Mucosa of stomach (tissue), 1 donor: ENCODE results near the gene KRTAP4-1.
"Not testable (repeated sequence)": the region's sequence is repeated elsewhere in the genome, so short reads cannot be mapped to it uniquely, and the experiment has no call there.

Experiments
- H3K27me3 ChIP-seq: one replicate; pipeline ENCODE4 v1.7.0; 2013; ENCODE audit warnings: mild to moderate bottlenecking, low read length; ENCODE audit not compliant: control insufficient read depth, insufficient read depth
- H3K36me3 ChIP-seq: one replicate; pipeline ENCODE4 v1.7.0; 2013; ENCODE audit warnings: low read length; ENCODE audit not compliant: control insufficient read depth, insufficient read depth
- H3K4me1 ChIP-seq: one replicate; pipeline ENCODE4 v1.7.0; 2013; ENCODE audit warnings: mild to moderate bottlenecking, low read length; ENCODE audit not compliant: control insufficient read depth, insufficient read depth
- H3K4me3 ChIP-seq: one replicate; pipeline ENCODE4 v1.7.0; 2013; ENCODE audit warnings: low read length
- H3K9ac ChIP-seq: one replicate; pipeline ENCODE4 v1.7.0; 2013; ENCODE audit warnings: mild to moderate bottlenecking, low read length, moderate library complexity
- H3K9me3 ChIP-seq: one replicate; pipeline ENCODE4 v1.7.0; 2013; ENCODE audit warnings: mild to moderate bottlenecking, low read length, moderate library complexity; ENCODE audit not compliant: control insufficient read depth
- donor health status: Pancreatic carcinoma.

KRTAP4-1 gene

GRCh38 chr17:41184480-41184961 is at the start of gene KRTAP4-1:
TSS of gene KRTAP4-1 (minus strand) at chr17:41184911. CDS start at chr17:41184854, 57 bp downstream.
- no peak within 1 kb of the TSS for H3K9ac ChIP-seq
- H3K27me3 ChIP-seq = no peaks in the 10 kb centered on the region
- no peaks in the 10 kb centered on the region for H3K4me1 ChIP-seq
- H3K4me3 ChIP-seq = no peak within 1 kb of the TSS
- H3K36me3 ChIP-seq = no peaks in the 10 kb centered on the region
- no peaks in the 10 kb centered on the region for H3K9me3 ChIP-seq

GRCh38 chr17:41232399-41233105 is 47.8 kb upstream of the KRTAP4-1 start, which contains the start of gene KRTAP9-3:
TSS of gene KRTAP9-3 (plus strand) at chr17:41232449. CDS start at chr17:41232502, 53 bp downstream.
- H3K9me3 ChIP-seq, H3K4me3 ChIP-seq, H3K27me3 ChIP-seq, H3K36me3 ChIP-seq, H3K9ac ChIP-seq, H3K4me1 ChIP-seq: not testable (repeated sequence)

- Histone ChIP-seq H3K9me3 (no peaks in the 10 kb centered on the region), H3K27me3 (no peaks in the 10 kb centered on the region), H3K4me1 (no peaks in the 10 kb centered on the region), H3K36me3 (no peaks in the 10 kb centered on the region), H3K4me3 (no peak overlapping the region), H3K9ac (no peak overlapping the region)
Measured at GRCh38 chr17:41231731-41232130, 47.0 kb upstream of the KRTAP4-1 start.

GRCh38 chr17:41230094-41230493 is 45.4 kb upstream of the KRTAP4-1 start:
- Histone ChIP-seq H3K4me1 (no peaks in the 10 kb centered on the region), H3K36me3 (no peaks in the 10 kb centered on the region), H3K9me3 (no peaks in the 10 kb centered on the region), H3K9ac (no peak overlapping the region), H3K4me3 (no peak overlapping the region), H3K27me3 (no peaks in the 10 kb centered on the region)

- H3K9me3 ChIP-seq, H3K36me3 ChIP-seq, H3K4me1 ChIP-seq, H3K9ac ChIP-seq, H3K27me3 ChIP-seq, H3K4me3 ChIP-seq: not testable (repeated sequence)
Measured at GRCh38 chr17:41226598-41227095, 41.9 kb upstream of the KRTAP4-1 start, which contains the start of gene KRTAP9-2. TSS of gene KRTAP9-2 (plus strand) at chr17:41226648. CDS start at chr17:41226655, 7 bp downstream.

GRCh38 chr17:41226051-41226450 is 41.3 kb upstream of the KRTAP4-1 start:
- no peak overlapping the region for H3K9ac ChIP-seq
- no peaks in the 10 kb centered on the region for H3K27me3 ChIP-seq
- H3K4me1 ChIP-seq = no peaks in the 10 kb centered on the region
- H3K9me3 ChIP-seq = no peaks in the 10 kb centered on the region
- H3K4me3 ChIP-seq = no peak overlapping the region
- H3K36me3 ChIP-seq = no peaks in the 10 kb centered on the region

GRCh38 chr17:41223821-41224220 is 39.1 kb upstream of the KRTAP4-1 start:
- no peak overlapping the region for H3K9ac ChIP-seq
- no peak overlapping the region for H3K4me3 ChIP-seq
- no peaks in the 10 kb centered on the region for H3K9me3 ChIP-seq
- H3K27me3 ChIP-seq = no peaks in the 10 kb centered on the region
- H3K4me1 ChIP-seq = no peaks in the 10 kb centered on the region
- H3K36me3 ChIP-seq = no peaks in the 10 kb centered on the region

- no peak overlapping the region for H3K4me3 ChIP-seq
- H3K9ac ChIP-seq = no peak overlapping the region
- no peaks in the 10 kb centered on the region for H3K4me1 ChIP-seq
- no peaks in the 10 kb centered on the region for H3K36me3 ChIP-seq
- no peaks in the 10 kb centered on the region for H3K9me3 ChIP-seq
- H3K27me3 ChIP-seq = peaks cover 3% of the 10 kb centered on the region
Measured at GRCh38 chr17:41215681-41216080, 31.0 kb upstream of the KRTAP4-1 start.

- H3K36me3 ChIP-seq = no peaks in the 10 kb centered on the region
- no peaks in the 10 kb centered on the region for H3K4me1 ChIP-seq
- peaks cover 7% of the 10 kb centered on the region for H3K27me3 ChIP-seq
- H3K9ac ChIP-seq = no peak overlapping the region
- H3K4me3 ChIP-seq = no peak overlapping the region
- H3K9me3 ChIP-seq = no peaks in the 10 kb centered on the region
Measured at GRCh38 chr17:41212524-41213169, 27.9 kb upstream of the KRTAP4-1 start.

GRCh38 chr17:41211845-41212466 is 27.2 kb upstream of the KRTAP4-1 start:
- Histone ChIP-seq H3K4me1 (no peaks in the 10 kb centered on the region), H3K36me3 (no peaks in the 10 kb centered on the region), H3K9ac (no peak overlapping the region), H3K4me3 (no peak overlapping the region), H3K27me3 (peaks cover 7% of the 10 kb centered on the region), H3K9me3 (no peaks in the 10 kb centered on the region)

GRCh38 chr17:41199421-41200078 is 14.8 kb upstream of the KRTAP4-1 start:
- Histone ChIP-seq H3K4me1 (no peaks in the 10 kb centered on the region), H3K9me3 (no peaks in the 10 kb centered on the region), H3K9ac (no peak overlapping the region), H3K4me3 (no peak overlapping the region), H3K27me3 (no peaks in the 10 kb centered on the region), H3K36me3 (no peaks in the 10 kb centered on the region)
